RWPE2 (cell line): Measurements from ENCODE around the gene CHIT1.

ENCODE experiments used
- ATAC-seq: fragments of 200-7000 bp; cut with Tn5 transposase; 3 replicates; pipeline ENCODE4 v1.9.1; 2021; ENCODE audit warnings: low read depth
- DNase-seq: peaks from one replicate; pipeline ENCODE4 v3.0.0-alpha.2; 2020; ENCODE audit warnings: low spot score
- H3K27ac ChIP-seq: fragments of 450-650 bp; 2 replicates; pipeline ENCODE4 v1.5.1; 2017; ENCODE audit warnings: mild to moderate bottlenecking; ENCODE audit not compliant: poor library complexity, severe bottlenecking
- H3K27me3 ChIP-seq: fragments of 250-450 bp; sonication (Bioruptor Pico); 2 replicates; pipeline ENCODE4 v1.5.1; 2021; ENCODE audit warnings: mild to moderate bottlenecking, moderate library complexity; ENCODE audit not compliant: insufficient read depth, poor library complexity, severe bottlenecking
- H3K36me3 ChIP-seq: fragments of 250-450 bp; sonication (Bioruptor Pico); 2 replicates; pipeline ENCODE4 v1.5.1; 2020; ENCODE audit warnings: low read depth, mild to moderate bottlenecking, moderate library complexity
- H3K4me1 ChIP-seq: fragments of 250-450 bp; sonication (Bioruptor Pico); 2 replicates; pipeline ENCODE4 v1.5.1; 2021; ENCODE audit warnings: mild to moderate bottlenecking, moderate library complexity; ENCODE audit not compliant: insufficient read depth, poor library complexity, severe bottlenecking
- H3K4me3 ChIP-seq: fragments of 250-450 bp; sonication (Bioruptor Pico); 2 replicates; pipeline ENCODE4 v1.5.1; 2021; ENCODE audit warnings: mild to moderate bottlenecking, moderate library complexity; ENCODE audit not compliant: severe bottlenecking
- H3K9me3 ChIP-seq: fragments of 250-450 bp; sonication (Bioruptor Pico); 2 replicates; pipeline ENCODE4 v1.5.1; 2021; ENCODE audit warnings: mild to moderate bottlenecking, moderate library complexity; ENCODE audit not compliant: severe bottlenecking
- TF ChIP-seq, protein P1 (sequence below): fragments of 450-650 bp; IDR thresholded peaks from one replicate; pipeline ENCODE4 v1.5.1; 2017; ENCODE audit warnings: mild to moderate bottlenecking, moderate library complexity; ENCODE audit not compliant: poor library complexity, severe bottlenecking

Gene CHIT1

GRCh38 chr1:203213126-203213525, 16.3 kb downstream of the CHIT1 start:
- no peaks in the 10 kb centered on the region for H3K9me3 ChIP-seq
- no peaks in the 10 kb centered on the region for H3K27me3 ChIP-seq
- TF ChIP-seq, protein P1, sequence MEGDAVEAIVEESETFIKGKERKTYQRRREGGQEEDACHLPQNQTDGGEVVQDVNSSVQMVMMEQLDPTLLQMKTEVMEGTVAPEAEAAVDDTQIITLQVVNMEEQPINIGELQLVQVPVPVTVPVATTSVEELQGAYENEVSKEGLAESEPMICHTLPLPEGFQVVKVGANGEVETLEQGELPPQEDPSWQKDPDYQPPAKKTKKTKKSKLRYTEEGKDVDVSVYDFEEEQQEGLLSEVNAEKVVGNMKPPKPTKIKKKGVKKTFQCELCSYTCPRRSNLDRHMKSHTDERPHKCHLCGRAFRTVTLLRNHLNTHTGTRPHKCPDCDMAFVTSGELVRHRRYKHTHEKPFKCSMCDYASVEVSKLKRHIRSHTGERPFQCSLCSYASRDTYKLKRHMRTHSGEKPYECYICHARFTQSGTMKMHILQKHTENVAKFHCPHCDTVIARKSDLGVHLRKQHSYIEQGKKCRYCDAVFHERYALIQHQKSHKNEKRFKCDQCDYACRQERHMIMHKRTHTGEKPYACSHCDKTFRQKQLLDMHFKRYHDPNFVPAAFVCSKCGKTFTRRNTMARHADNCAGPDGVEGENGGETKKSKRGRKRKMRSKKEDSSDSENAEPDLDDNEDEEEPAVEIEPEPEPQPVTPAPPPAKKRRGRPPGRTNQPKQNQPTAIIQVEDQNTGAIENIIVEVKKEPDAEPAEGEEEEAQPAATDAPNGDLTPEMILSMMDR = no peak
- H3K4me1 ChIP-seq = no peaks in the 10 kb centered on the region
- no peaks in the 10 kb centered on the region for H3K36me3 ChIP-seq
- DNase-seq (no peak), ATAC-seq (no peak)
- no peak overlapping the region for H3K27ac ChIP-seq
- H3K4me3 ChIP-seq = no peak overlapping the region

- Histone ChIP-seq H3K36me3 (no peaks in the 10 kb centered on the region), H3K4me3 (no peak overlapping the region), H3K27ac (no peak overlapping the region), H3K27me3 (no peaks in the 10 kb centered on the region), H3K4me1 (no peaks in the 10 kb centered on the region), H3K9me3 (no peaks in the 10 kb centered on the region)
- DNase-seq (no peak), ATAC-seq (no peak)
- TF ChIP-seq, protein P1 = no peak
Measured at GRCh38 chr1:203211812-203212211, 17.7 kb downstream of the CHIT1 start.

GRCh38 chr1:203210988-203211387, 18.5 kb downstream of the CHIT1 start:
- Histone ChIP-seq H3K4me1 (no peaks in the 10 kb centered on the region), H3K9me3 (no peaks in the 10 kb centered on the region), H3K4me3 (no peak overlapping the region), H3K27me3 (no peaks in the 10 kb centered on the region), H3K27ac (no peak overlapping the region), H3K36me3 (no peaks in the 10 kb centered on the region)
- TF ChIP-seq, protein P1 = no peak
- DNase-seq = no peak
- no peak for ATAC-seq

- DNase-seq (no peak), ATAC-seq (no peak)
- TF ChIP-seq, protein P1 = no peak
- no peaks in the 10 kb centered on the region for H3K36me3 ChIP-seq
- no peaks in the 10 kb centered on the region for H3K27me3 ChIP-seq
- no peaks in the 10 kb centered on the region for H3K9me3 ChIP-seq
- no peaks in the 10 kb centered on the region for H3K4me1 ChIP-seq
- H3K27ac ChIP-seq = no peak overlapping the region
- no peak overlapping the region for H3K4me3 ChIP-seq
Measured at GRCh38 chr1:203210350-203210749, 19.1 kb downstream of the CHIT1 start.

DNA sequence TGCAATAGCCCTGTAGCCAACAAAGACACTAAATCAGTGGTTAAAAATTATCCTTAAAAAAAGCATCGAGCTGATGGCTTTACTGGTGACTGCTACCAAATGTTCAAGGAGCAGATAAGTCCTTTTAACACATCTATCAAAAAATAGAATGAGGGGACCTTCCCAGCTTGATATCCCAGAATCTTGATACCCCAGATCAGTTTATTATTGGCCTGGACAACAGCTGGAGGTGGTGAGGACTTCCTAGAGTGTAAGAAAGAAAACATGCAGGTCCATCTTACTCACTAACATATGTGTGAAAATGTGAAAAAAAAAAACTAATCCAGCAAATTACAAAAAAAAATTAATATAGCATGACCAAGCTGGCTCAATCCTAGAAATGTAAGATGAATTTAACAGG, 21.3 kb downstream of the CHIT1 start:
- H3K27ac ChIP-seq = no peak overlapping the region
- H3K36me3 ChIP-seq = no peaks in the 10 kb centered on the region
- no peak for ATAC-seq
- TF ChIP-seq, protein P1 = no peak
- H3K27me3 ChIP-seq = no peaks in the 10 kb centered on the region
- H3K9me3 ChIP-seq = no peaks in the 10 kb centered on the region
- DNase-seq = no peak
- no peak overlapping the region for H3K4me3 ChIP-seq
- no peaks in the 10 kb centered on the region for H3K4me1 ChIP-seq
